ENCODE data around the gene ZNF830. TPM values are rescaled to one million over a fixed set of nuclear protein-coding genes. Genes with fewer than 3 reads are reported as not detected.
"Not testable (repeated sequence)": the region's sequence is repeated elsewhere in the genome, so short reads cannot be mapped to it uniquely, and the experiment has no call there.

Gene ZNF830
- polyA plus RNA-seq, 4 donors: 25.1 to 26.6 (median 26.1) TPM

- DNase-seq (ENCODE audit: low read depth in 4 of 4, low spot score in 3 of 4): no peak
These were observed 28.1 kb downstream of the ZNF830 start for GRCh38 chr17:34989473-34989872.

DNA sequence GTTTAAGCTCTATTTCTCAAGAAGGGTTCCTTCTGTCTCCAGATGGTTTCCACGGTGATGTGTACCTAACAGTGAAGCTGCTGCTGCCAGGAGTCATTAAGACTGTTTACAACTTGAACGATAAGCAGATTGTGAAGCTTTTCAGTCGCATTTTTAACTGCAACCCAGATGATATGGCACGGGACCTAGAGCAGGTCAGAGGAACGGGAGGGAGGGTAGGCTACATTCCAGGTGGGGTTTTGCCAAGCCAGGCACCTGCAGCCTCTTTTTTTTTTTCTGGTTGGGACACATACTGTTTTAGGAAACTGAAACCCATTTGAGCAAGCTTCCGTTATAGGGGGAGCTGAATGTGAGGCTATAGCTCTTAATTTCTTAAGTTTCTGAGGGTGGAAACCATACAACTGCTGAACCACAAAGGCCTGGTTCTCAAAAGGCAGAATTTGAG is 29.6 kb downstream of the ZNF830 start:
- DNase-seq (ENCODE audit: low read depth in 4 of 4, low spot score in 3 of 4): no peak

DNA sequence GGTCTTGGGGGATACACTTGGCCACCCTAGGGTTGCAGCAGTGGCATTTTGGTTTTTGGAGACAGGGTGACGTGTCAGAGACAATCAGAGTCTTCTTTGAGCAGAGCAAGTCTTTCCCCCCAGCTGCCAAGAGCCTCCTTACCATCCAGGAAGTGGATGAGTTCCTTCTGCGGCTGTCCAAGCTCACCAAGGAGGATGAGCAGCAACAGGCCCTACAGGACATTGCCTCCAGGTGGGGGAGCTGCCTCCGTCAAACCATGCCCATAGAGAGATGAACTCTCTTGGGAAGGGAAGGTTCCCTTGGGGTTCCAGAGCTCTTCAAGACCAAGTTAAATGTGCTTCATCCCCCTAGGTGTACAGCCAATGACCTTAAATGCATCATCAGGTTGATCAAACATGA is 30.3 kb downstream of the ZNF830 start:
- no peak for DNase-seq (ENCODE audit: low read depth in 4 of 4, low spot score in 3 of 4)

DNA sequence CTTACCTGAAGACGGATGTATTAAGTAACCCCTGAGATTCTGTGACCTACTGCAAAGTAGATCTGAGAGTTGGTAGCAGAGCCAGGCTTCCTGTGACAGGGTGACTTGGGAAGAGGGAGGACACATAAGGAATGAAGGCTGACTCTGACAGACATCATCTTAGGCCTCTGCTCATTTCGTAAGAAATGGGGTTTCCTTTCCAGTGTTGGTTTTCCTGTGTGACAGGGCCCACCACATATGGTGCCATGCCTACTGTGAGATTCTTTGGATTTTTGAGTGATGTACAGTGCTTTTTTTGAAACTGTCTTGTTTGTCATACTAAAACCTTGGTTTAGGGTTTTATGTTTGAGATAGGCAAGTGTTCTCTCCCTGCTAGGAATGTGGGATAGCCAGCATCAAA is 31.7 kb downstream of the ZNF830 start:
- no peak for DNase-seq (ENCODE audit: low read depth in 4 of 4, low spot score in 3 of 4)

DNA sequence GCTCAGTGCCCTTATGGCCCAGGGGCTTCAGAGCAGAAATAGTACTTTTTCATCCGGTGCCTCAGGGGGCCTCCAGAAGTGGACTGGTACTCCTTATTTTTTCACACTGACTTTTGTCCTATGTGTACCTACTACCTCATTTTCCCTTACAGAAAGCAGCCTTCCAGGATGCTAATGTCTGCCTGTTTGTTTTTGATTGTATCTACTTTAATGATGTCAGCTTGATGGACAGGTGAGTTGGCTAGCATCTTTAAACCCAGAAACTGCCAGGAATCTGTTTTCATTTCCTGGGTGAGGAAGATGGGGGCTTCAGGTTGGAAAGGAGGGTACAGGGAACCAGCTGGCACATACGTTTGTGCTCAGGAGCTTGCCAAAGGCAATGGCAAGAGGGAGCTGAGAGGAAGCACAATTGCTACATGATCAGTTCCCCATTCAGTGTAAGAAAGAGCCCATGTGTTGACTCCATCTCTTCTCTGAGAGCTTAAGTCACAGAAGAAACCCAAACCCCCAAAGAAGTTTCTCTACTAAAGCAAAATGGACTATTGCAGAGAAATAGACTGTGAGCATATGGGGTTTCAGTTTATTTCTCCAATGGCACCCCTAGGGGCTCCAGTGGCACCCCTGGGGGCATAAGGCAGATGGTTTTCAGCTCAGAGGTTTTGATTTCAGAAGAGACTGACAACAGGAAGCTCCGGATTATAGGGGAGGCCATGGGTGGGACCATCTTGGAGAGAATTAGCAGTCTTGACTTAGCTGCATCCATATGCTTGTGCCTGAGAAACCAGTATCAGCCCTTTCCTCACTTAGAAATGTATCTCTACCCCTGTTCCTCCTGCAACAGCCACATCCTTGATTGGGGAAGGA is 35.3 kb downstream of the ZNF830 start:
- DNase-seq (ENCODE audit: low read depth in 4 of 4, low spot score in 3 of 4): no peak

- peak in 3 of 4 donors; percentile 67 to 82 (median 71) for DNase-seq (ENCODE audit: low read depth in 4 of 4, low spot score in 3 of 4)
These were observed 36.1 kb downstream of the ZNF830 start for GRCh38 chr17:34997355-34997862.

GRCh38 chr17:34998205-34998604 is 36.9 kb downstream of the ZNF830 start:
- no peak for DNase-seq (ENCODE audit: low read depth in 4 of 4, low spot score in 3 of 4)

DNA sequence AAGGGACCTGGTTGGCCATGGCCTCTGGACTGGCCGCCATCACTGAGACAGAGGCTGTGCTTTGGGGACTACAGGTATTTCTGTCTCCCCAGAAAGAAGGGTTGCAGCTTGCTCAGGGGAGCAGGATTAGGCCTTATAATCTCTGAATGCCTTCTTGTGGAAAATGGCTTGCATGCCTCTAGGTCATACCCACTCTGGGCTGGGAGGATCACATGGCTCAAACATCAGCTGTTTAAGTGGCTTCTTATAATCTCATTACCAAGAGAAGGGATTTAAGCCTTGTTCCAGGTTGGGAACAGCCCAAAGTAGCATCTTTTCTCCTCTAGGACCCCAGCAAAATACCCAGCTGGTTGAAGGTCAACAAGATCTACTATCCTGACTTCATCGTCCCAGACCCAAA is 38.1 kb downstream of the ZNF830 start:
- no peak for DNase-seq (ENCODE audit: low read depth in 4 of 4, low spot score in 3 of 4)

GRCh38 chr17:35000965-35001364 is 39.6 kb downstream of the ZNF830 start:
- DNase-seq (ENCODE audit: low read depth in 4 of 4, low spot score in 3 of 4): not testable (repeated sequence)

DNA sequence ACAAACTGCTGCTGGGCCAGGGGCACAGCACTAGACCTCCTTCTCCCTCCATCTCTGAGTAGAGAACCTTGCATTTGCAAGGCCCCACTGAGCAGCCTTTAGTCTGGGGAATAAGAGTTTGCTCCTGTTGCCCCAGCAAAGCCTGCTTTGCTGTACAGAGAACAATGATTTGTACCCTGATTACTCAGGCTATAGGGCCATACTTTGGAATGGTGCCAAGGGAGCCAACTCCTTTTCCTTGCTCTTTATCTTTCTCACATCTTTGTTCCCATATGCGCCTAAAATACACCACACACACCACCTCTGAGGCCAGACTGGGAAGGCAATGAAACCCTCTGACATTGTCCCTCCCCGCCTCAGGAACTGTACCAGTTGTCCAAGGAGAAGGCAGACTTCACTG is 40.2 kb downstream of the ZNF830 start:
- no peak for DNase-seq (ENCODE audit: low read depth in 4 of 4, low spot score in 3 of 4)

GRCh38 chr17:35002876-35003551 is 41.7 kb downstream of the ZNF830 start:
- DNase-seq (ENCODE audit: low read depth in 4 of 4, low spot score in 3 of 4): no peak

- no peak for DNase-seq (ENCODE audit: low read depth in 4 of 4, low spot score in 3 of 4)
These were observed 42.4 kb downstream of the ZNF830 start for GRCh38 chr17:35003778-35004177.

- no peak for DNase-seq (ENCODE audit: low read depth in 4 of 4, low spot score in 3 of 4)
These were observed 45.0 kb downstream of the ZNF830 start for GRCh38 chr17:35006345-35006744.

GRCh38 chr17:35006961-35007360 is 45.6 kb downstream of the ZNF830 start:
- DNase-seq (ENCODE audit: low read depth in 4 of 4, low spot score in 3 of 4): no peak

- no peak for DNase-seq (ENCODE audit: low read depth in 4 of 4, low spot score in 3 of 4)
These were observed 48.8 kb downstream of the ZNF830 start for GRCh38 chr17:35010093-35010492.

- no peak for DNase-seq (ENCODE audit: low read depth in 4 of 4, low spot score in 3 of 4)
These were observed 50.4 kb downstream of the ZNF830 start for GRCh38 chr17:35011671-35012216.

Other genes starting within 250 kb of the ZNF830 start
- 1 to 10 TPM; 4.6 to 4.9 (median 4.6) TPM for gene CCT6B, start 80 bp upstream of the ZNF830 start, polyA plus RNA-seq (ENCODE audit: insufficient read length in 4 of 4)
- gene LIG3, start 19.0 kb downstream of the ZNF830 start, polyA plus RNA-seq (ENCODE audit: insufficient read length in 4 of 4): 10 to 100 TPM; 32.9 to 37.9 (median 34.3) TPM
- gene RFFL, start 102.2 kb downstream of the ZNF830 start, polyA plus RNA-seq (ENCODE audit: insufficient read length in 4 of 4): 10 to 100 TPM; 20.8 to 26.1 (median 23.2) TPM
- 10 to 100 TPM; 10.9 to 12.9 (median 11.3) TPM for gene RAD51D, start 158.3 kb downstream of the ZNF830 start, polyA plus RNA-seq (ENCODE audit: insufficient read length in 4 of 4)
- under 1 TPM in 2 of 4 donors, not detected in 2; 0.17 to 0.30 TPM for gene FNDC8, start 160.1 kb downstream of the ZNF830 start, polyA plus RNA-seq (ENCODE audit: insufficient read length in 4 of 4)
- gene NLE1, start 180.8 kb downstream of the ZNF830 start, polyA plus RNA-seq (ENCODE audit: insufficient read length in 4 of 4): 10 to 100 TPM; 15.8 to 20.8 (median 18.8) TPM
- under 1 TPM; 0.10 to 0.26 (median 0.16) TPM for gene UNC45B, start 186.3 kb downstream of the ZNF830 start, polyA plus RNA-seq (ENCODE audit: insufficient read length in 4 of 4)
- gene SLC35G3, start 232.9 kb downstream of the ZNF830 start, polyA plus RNA-seq (ENCODE audit: insufficient read length in 4 of 4): under 1 TPM in 1 of 4 donors, not detected in 3; 0.09 TPM